Measurements from ENCODE around the gene PODNL1.

Gene PODNL1

DNA sequence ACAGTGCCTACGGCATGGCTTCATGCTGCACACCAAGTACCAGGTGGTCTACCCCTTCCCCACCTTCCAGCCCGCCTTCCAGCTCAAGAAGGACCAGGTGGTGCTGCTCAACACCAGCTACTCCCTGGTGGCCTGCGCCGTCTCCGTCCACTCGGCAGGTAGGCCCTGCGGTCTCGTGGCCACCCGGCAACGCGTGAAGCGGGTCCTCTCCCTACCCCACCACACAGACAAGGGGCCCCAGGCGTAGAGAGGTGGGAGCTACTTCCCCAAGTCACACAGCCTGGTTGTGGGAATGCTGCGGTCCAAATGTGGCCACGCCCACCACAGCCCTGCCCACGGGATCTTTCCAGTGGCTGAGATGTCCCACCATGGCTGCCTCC, 18.1 kb upstream of the PODNL1 start:
- DNase-seq: no peak

DNA sequence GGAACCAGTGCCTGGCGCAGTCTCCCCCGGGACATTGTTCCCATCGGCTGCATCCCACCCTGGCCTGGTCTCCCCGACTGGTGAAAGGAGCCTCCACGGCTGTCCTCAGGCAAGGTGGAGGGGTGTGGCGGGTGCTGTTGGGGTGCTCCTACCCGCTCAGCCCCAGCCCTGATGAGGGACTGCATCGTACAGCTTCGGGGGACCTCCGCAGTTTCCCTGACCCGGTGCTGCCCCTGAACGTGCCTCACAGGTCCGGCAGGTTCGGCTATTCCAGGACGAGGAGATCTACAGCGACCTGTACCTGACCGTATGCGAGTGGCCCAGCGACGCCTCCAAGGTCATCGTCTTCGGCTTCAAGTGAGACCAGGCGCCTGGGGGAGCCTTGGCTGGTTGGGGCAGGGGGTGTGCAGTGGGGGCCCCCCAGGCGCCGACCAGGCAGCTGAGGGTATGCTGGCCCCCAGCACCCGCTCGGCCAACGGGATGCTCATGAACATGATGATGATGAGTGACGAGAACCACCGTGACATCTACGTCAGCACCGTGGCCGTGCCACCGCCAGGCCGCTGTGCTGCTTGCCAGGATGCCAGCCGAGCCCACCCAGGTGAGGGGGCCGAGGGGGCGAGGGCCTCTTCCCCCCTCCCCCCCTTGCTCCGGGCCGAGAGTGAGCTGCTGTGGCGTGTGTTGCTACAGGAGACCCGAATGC, 17.6 kb upstream of the PODNL1 start:
- no peak for DNase-seq

DNA sequence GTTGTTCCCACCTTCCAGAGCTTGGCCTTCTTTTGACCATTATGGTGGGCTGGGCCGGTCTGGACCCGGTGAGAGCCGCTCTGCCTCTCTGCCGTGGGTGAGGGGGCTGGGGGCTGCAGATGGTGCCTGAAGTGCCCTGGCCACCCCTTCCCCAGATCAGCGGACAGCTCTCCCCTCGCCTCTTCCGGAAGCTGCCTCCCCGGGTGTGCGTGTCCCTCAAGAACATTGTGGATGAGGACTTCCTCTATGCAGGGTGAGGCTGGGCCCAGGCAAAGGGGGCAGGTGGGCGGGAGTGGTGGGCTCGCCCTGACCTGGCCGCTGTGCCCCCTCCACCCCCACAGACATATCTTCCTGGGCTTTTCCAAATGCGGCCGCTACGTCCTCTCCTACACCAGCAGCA, 16.0 kb upstream of the PODNL1 start:
- DNase-seq: no peak

DNA sequence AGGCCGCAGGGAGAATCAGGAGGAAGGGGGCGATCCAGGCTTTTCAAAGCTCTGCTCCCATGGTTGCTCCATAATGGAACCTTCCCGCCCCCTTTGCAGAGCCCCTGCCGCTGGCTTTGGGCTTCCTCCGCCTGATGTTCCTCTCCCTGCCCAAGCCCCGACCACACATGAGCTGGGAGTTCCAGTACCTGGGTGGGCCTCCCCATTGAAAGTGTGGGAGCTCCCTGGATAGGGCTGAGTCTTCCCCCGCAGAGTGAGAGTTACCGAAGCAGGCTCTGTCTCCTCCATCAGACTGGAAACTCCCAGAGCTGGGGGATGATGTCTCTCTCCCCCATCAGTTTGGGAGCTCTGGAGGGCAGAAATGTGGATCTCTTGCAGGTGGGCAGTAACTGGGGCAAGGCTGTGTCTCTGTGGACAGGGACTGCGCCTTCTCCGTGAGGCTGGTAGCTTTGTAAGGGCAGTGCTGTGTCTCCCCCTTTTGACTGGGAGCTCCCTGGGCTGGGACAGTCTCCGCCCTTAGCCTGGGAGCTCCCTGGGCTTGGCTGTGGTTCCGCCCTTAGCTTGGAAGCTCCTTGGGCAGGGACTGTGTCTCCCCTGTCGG, 14.8 kb upstream of the PODNL1 start:
- no peak for DNase-seq

DNA sequence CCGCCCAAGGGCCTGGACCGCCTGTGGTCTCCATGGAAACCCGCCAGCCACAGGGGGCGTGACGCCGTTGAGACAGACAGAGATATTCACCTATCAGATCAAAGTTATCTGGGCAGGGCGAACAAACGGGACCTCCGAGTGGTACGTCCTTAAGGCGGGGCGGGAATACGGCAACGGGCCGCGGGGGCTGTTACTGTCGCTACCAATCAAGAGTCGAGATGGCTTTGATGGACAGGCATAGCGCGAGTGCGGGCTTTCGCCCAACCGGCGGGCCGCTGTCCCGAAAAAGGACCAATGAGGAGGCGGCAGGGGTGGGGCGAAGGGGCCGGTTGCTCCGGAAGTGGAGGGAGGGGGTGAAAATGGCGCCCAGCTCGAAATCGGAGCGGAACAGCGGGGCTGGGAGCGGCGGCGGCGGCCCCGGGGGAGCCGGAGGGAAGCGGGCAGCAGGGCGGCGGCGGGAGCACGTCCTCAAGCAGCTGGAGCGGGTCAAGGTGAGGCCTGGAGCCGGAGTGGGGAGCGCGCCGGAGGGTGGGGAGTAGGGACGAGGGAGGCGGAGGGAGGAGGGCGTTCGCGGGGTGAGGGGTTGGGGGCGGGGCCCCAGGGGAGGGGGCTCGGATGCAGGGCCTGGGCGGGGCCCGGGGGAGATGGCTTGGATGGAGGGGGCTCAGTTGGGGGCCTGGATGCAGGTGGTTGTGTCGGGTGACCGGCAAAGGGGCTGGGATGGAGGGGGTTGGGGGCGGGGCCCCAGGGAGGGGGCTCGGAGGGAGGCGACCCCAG, 14.1 kb upstream of the PODNL1 start, which contains the start of gene DCAF15:
Gene DCAF15, plus strand, starts transcription at position 356 of the 777 bp plus-strand sequence. Its CDS starts 4 bp downstream, at position 360.
- DNase-seq: peak; percentile 100

DNA sequence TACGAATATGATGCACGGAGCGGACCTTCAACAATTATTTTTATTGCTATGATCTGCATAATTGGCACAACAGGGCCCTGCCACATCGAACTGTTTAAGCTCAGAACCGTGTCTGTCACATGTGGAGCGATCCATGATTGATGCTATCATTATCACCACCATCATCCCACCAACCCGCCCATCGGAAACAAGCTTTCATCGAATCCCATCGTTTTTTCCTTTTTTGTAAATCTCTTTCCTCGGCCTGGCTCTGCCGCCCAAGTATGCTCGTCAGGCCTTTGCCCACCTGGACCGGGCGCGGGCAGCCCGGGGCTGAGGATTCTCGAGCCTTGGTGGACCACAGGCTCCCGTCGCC, 13.6 kb upstream of the PODNL1 start:
- DNase-seq: no peak

DNA sequence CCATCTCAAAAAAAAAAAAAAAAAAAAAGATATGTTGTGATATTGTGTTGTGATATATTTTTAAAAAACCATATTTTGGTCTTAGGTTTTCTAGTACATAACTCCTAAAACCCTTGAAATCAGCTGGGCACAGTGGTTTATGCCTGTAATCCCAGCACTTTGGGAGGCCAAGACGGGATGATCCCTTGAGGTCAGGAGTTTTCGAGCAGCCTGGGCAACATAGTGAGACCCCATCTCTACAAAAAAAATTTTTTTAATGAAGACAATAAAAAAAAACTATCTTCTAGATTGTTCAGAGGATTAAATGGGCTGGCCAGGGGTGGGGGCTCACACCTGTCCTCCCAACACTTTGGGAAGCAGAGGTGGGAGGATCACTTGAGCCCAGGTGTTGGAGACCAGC, 12.8 kb upstream of the PODNL1 start:
- no peak for DNase-seq

DNA sequence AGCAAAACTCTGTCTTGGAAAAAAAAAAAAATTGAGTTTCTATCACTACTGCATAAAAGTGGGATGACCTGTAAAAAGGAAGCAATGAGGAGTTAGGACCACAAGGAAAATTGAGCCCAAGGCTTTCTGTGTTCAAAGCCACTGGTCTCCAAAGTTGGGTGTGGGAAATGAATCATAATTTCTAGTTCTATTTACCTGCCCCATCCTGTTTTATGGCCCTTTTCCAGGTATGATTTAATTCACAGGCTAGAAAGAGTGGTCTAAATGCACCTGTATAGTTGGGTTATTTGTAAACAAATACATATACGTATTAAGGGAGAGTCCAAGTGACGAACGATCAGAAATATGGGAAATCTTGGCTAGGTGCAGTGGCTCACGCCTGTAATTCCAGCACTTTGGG, 8.2 kb upstream of the PODNL1 start:
- DNase-seq: no peak

DNA sequence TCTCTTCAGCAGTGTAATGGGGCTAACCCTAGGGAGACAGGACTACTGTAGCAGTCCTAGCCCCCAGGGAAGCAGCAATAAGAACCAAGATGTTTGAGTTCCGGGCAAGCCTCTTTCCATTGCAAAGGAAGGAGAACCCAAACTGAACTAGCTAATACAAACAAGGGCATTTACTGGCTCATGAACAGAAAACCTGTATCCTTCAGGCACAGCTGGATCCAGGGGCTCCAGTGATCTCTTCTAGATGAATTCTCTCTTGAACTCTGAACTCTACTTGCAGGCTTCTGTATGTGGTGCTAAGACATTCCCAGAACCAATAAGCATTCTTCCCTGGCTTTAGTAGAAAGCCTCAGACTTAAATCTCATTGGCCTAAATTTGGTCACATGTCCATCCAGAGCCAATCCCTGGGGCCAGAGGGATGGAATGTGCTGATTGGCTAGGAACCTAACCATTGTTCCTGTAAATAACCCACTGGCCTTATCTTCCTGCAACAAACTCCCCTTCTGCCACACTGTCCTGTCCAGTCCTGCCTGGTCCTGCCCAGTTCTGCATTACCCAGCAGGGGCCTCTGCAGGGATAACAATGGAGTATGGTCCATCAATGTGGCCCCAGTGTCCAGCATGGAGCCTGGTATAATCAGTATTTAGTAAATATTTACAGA, 3.9 kb upstream of the PODNL1 start:
- DNase-seq: no peak

DNA sequence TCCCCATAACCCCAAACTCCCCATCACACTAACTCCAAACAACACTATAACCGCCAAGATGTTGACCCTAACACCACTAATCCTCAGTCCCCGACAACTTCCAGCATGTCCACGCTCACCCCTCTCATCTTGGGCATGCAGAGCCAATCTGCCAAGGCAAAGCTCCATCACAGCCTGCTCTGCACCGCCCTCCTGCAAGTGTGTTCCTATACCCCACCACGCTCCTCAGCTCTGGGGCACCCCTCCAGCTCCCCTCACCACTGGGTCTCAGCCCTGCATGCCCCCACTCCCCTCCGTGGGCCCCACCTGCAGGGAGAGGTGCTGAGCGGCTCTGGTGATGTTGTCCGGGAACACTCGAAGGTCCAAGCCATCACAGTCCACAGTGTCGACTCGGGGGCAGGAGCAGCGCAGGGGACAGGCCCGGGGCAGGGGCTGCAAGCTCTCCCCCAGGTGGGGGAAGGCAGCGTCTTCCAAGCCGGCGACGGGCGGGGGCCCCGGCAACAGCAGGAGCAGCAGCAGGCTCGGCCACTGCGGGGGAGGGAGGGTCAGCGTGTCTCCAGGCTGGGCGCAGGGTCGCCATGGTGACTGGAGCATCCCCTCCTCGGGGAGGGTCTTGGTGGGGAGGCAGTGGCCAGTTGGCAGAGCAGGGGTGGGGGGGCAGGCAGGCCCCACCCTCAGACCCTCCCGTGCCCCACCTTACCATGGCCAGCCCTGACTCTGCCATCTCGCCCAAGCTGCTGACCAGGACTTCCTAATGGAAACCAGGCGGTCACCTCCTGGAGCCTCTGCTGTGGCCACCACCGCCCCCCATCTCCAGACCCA, 527 bp downstream of the PODNL1 start:
- no peak for DNase-seq

DNA sequence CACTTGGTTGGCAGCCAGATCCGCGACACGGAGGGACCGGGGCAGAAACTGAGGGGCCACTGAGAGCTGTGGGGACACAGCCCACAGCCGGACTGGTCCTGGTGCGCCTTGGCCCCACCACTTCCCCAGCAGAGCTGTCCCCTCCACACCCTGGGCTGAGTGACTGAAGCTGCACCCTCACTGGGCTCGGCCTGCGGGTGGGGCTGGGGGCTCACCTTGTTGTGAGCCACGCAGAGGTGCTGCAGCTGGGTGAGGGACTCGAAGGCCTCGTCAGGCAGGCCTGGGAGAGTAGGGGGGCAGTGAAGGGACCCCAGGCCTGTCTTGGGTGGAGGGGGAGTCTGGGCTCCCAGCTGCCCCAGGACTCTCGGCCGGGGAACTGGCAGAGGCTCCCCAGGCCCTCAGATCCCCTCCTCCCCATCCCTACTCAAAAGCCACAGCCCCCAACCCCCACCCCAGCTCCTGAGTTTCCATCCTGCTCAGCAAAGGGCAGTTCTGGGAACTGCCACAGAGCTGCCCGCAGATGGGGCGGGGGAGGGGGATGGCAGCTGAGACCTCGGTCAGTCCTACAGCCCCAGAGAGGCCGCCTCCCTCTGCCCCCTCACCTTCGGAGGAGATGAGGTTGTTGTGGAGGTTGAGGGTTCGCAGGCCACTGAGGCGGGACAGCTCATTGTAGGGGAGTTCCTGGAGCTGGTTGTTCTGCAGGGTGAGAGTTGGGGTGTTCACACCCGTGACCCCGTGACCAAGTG, 2.3 kb downstream of the PODNL1 start:
- no peak for DNase-seq

DNA sequence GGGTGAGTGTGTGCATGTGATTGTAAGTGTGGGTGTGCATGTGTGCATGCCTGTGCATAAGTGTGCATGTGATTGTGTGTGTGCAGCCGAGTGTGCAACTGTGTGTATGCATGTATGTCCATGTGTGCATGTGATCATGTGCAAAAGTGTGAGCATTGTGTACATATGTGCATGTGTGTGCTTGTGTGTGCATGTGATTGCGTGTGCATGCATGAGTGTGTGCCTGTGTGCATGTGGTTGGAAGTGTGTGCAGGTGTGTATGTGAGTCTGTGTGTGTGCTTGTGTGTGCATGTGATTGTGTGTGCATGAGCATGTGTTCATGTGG, 3.5 kb downstream of the PODNL1 start:
- DNase-seq: no peak

DNA sequence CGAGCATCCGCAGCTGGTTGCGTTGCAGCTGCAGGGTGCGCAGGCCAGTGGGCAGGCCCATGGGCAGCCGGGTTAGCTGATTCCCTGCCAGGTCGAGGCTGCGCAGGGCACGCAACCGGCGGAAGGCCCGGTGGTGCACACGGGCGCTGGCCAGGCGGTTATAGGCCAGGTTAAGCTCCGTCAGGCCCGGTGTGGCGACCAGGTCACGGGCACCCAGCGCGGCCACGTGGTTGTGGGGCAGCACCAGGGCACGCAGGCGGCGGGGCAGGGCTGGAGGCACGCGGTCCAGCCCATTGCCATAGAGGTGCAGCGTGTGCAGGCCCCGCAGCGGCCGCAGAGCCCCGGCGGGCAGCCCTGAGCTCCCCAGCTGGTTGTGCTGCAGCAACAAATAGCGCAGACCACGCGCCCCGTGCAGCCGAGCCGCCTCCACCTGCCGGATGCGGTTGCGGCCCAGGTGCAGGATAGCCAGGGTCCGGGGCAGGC, 5.3 kb downstream of the PODNL1 start:
- DNase-seq: no peak

DNA sequence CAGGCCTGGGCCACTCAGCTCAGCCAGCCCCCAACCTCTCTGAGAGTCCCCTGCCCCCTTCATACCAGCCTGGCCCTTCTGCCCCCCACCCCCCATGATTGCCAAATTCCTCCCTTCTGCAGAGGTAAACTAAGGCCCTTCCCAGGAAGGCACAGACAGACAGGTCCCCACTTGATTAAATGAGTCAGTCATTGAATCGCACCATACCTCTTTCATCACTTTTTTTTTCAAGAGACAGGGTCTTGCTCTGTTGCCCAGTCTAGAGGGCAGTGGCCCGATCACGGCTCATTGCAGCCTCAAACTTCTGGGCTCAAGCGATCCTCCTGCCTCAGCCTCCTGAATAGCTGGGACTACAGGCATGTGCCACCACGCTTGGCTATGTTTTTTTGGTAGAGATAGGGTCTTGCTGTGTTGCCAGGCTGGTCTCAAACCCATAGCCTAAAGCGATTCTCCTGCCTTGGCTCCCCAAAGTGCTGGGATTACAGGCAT, 6.0 kb downstream of the PODNL1 start:
- DNase-seq: no peak

DNA sequence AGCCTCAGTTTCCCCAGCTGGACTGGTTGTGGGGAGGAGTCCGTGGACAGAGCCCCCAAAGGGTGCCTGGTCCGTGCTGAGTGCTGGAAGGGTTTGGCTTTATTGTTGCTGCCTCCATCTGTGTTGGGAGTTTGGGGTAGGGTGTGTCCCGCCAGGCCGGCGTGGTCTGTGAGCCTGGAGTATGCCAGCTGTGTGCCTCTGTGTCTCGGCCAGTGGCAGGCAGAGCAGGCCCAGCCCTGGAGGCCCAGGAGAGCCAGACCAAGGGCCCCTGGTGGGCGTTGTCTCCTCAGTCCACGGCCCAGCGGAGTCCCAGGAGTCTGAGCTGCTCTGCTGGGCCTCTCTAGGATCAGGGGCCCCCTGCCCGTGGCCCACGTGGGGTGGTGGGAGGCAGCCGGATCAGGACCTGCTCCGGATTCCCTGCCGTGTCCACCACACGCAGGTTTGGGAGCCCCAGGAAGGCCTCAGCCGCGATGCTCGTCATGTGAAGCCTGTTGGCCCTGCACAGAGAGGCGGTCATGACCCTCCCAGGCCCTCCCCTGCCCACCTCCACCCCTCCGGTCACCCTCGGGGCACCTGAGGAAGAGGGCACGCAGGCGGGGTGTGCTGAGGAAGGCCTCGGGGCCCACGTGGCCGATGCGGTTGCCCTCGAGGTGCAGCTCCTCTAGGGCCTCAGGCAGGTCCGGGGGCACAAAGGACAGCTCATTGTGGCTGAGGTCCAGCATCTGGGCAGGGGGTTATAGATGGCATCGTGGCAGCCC, 6.6 kb downstream of the PODNL1 start:
- DNase-seq: no peak

DNA sequence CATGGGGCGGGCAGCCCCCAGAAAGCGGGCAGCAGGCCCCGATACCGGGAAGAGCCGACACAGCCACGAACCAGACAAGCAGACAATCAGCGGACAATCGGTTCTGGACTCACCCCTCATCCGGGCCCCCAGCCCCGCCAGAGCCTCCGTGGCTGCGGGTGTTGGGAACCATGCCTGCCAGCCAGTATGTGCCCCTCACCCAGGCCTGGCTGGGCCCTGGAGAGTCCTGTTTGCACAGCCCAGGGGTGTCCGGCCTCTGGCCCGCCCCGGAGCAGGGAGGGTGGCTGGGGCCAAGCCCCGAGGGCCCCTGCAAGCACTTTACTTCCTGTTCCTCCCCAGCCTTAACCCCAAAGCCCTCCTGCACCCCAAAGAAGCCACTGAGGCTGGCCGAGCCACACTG, 7.8 kb downstream of the PODNL1 start:
- no peak for DNase-seq

DNA sequence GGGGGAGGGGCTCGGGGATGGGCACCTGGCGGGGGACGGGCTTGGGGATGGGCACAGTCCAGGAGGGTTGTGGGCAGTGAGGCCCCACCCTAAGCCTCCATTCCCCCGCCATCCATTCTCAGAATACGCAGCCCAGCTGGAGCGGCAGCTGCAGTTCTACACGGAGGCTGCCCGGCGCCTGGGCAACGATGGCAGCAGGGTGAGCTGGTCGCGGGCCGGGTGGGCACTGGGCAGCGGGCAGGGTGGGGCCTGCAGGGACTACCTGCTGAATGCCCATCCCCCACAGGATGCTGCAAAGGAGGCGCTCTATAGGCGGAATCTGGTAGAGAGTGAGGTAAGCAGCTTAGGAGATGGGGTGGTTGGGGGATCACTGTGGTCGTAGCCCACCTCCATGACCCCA, 8.3 kb downstream of the PODNL1 start:
- no peak for DNase-seq

DNA sequence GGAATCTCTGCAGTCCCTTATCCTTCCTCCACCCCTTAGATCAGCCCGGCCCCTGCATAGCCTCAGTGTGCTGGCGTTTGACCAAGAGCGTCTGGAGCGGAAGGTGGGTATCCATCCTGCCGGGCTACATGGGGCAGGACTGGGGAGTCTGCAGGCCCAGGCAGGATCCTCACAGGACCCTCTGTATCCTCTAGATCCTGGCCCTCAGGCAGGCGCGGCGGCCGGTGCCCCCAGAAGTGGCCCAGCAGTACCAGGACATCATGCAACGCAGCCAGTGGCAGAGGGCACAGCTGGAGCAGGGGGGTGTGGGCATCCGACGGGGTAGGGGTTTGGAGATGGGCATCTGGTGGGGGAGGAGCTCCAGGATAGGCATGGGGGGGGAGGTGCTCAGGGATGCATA, 8.9 kb downstream of the PODNL1 start:
- no peak for DNase-seq

DNA sequence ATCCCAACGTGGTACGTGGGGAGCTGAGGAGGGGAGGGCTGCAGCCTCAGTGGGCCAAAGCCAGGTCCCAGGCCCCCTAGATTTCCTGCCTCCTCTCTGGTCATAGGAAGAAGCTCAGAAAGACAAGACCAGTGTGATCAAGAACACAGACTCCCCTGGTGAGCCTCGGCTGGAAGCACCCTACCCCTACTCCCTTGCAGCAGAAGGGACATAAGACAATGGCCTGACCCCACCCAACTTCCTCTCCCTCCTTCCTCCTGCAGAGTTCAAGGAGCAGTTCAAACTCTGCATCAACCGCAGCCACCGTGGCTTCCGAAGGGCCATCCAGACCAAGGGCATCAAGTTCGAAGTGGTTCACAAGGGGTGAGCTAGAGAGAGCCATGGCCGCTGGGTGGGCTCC, 11.5 kb downstream of the PODNL1 start:
- no peak for DNase-seq

DNA sequence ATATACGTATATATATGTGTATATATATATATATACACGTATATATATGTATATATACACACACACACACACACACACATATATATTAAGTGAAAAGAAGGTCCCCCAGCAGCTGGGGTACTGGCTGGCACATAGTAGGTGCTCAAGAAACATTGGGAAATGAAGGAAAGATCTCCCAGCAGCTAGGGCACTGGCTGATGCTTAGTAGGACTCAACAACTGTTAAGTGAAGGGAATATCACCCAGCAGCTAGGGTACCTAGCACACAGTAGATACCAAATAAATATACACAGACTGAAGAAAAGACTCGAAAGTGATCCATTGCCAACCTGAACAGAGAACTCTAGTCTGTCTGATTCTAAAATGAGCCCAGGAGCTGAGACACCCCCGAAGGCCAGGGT, 12.2 kb downstream of the PODNL1 start:
- no peak for DNase-seq
